Naive thymus-derived CD4-positive, alpha-beta T cell (primary cell): ENCODE results near the gene CLEC10A. TPM values are rescaled to one million over a fixed set of nuclear protein-coding genes. Genes with fewer than 3 reads are reported as not detected.
"Not testable (repeated sequence)": the region's sequence is repeated elsewhere in the genome, so short reads cannot be mapped to it uniquely, and the experiment has no call there.

Experiments used
- ATAC-seq: fragments of 150-1000 bp; cut with Tn5 transposase; 2 replicates; pipeline ENCODE4 v1.10.0; 2021; ENCODE audit warnings: mild to moderate bottlenecking, moderate library complexity
- CTCF ChIA-PET: fragments of 350-600 bp; sonication (Branson Sonifier 250); formaldehyde crosslinking; loops from one replicate; lab custom pipeline; 2021; ENCODE audit warnings: antibody characterized with exemption; lab: Charles Lee
- POLR2A ChIA-PET: fragments of 350-600 bp; sonication (Branson Sonifier 250); formaldehyde crosslinking; loops from one replicate; lab custom pipeline; 2021; ENCODE audit warnings: antibody characterized with exemption, inconsistent platforms; lab: Charles Lee
- DNase-seq, 9 donors: peaks; one replicate each; pipeline versions ENCODE4 v3.0.0 to v3.0.0-alpha.2; 2020 to 2022; ENCODE audit warnings: mixed read lengths in 1 of 9
- H3K27ac ChIP-seq: one replicate; pipeline ENCODE4 v1.7.0; 2013; ENCODE audit warnings: mild to moderate bottlenecking, low read depth, low read length, moderate library complexity
- H3K27me3 ChIP-seq, 2 donors: one replicate each; pipeline ENCODE4 v1.7.0; 2013; ENCODE audit warnings: low read length in 2 of 2, mild to moderate bottlenecking in 2 of 2, moderate library complexity in 2 of 2; ENCODE audit not compliant: control insufficient read depth in 2 of 2, insufficient read depth in 2 of 2
- H3K36me3 ChIP-seq, 3 experiments: 1 replicate in 2 of 3; 2 replicates in 1 of 3; pipeline ENCODE4 v1.7.0; 2013; ENCODE audit warnings: low read length in 3 of 3, mild to moderate bottlenecking in 3 of 3, moderate library complexity in 1 of 3; ENCODE audit not compliant: insufficient read depth in 3 of 3, control insufficient read depth in 2 of 3
- H3K4me1 ChIP-seq, 2 donors: one replicate each; pipeline ENCODE4 v1.7.0; 2013; ENCODE audit warnings: low read length in 2 of 2, mild to moderate bottlenecking in 2 of 2, moderate library complexity in 1 of 2; ENCODE audit not compliant: control insufficient read depth in 2 of 2, insufficient read depth in 2 of 2
- H3K4me3 ChIP-seq: 2 replicates; pipeline ENCODE4 v1.7.0; 2013; ENCODE audit warnings: mild to moderate bottlenecking, low read length
- H3K9me3 ChIP-seq, 3 experiments: 1 replicate in 2 of 3; 2 replicates in 1 of 3; pipeline ENCODE4 v1.7.0; 2013; ENCODE audit warnings: low read length in 3 of 3; ENCODE audit not compliant: control insufficient read depth in 2 of 3
- H3K27ac Mint-ChIP-seq, 9 donors: one replicate each; pipeline ENCODE4 v1.8.0; 2020 to 2022; ENCODE audit warnings: mixed read lengths in 9 of 9, mild to moderate bottlenecking in 8 of 9, moderate library complexity in 5 of 9, inconsistent platforms in 2 of 9
- H3K27me3 Mint-ChIP-seq, 5 donors: one replicate each; pipeline ENCODE4 v1.8.0; 2021 to 2022; ENCODE audit warnings: mixed read lengths in 5 of 5, mild to moderate bottlenecking in 1 of 5
- H3K36me3 Mint-ChIP-seq, 5 donors: one replicate each; pipeline ENCODE4 v1.8.0; 2020 to 2022; ENCODE audit warnings: mixed read lengths in 5 of 5, mild to moderate bottlenecking in 3 of 5, inconsistent platforms in 1 of 5
- H3K4me1 Mint-ChIP-seq, 7 donors: one replicate each; pipeline ENCODE4 v1.8.0; 2020 to 2022; ENCODE audit warnings: mixed read lengths in 7 of 7, mild to moderate bottlenecking in 3 of 7, inconsistent platforms in 1 of 7
- H3K4me3 Mint-ChIP-seq, 10 donors: one replicate each; pipeline ENCODE4 v1.8.0; 2020 to 2022; ENCODE audit warnings: mild to moderate bottlenecking in 10 of 10, mixed read lengths in 10 of 10, moderate library complexity in 6 of 10, inconsistent platforms in 2 of 10
- H3K9me3 Mint-ChIP-seq, 11 donors: one replicate each; pipeline ENCODE4 v1.8.0; 2020 to 2022; ENCODE audit warnings: mixed read lengths in 11 of 11, mild to moderate bottlenecking in 4 of 11, inconsistent platforms in 1 of 11, moderate library complexity in 1 of 11
- intact Hi-C, 2 donors: fragments of 100-400 bp; cut with micrococcal nuclease; formaldehyde crosslinking; loops; one replicate each; pipeline ENCODE4 v1.15.1; 2023
- polyA plus RNA-seq, 2 donors: library from polyadenylated mRNA; unstranded; fragments of 300-500 nt; fragmentation: Illumina TruSeq; gene quantifications; one replicate each; pipeline ENCODE4 v1.2.3, GENCODE V29; 2021
- total RNA-seq, 6 experiments: library from RNA in 5 of 6; stranded (reverse) in 5 of 6; gene quantifications; 1 replicate in 5 of 6; 2 replicates in 1 of 6; pipeline ENCODE4 v1.2.3 and lab custom pipeline; 2021 to 2026

CLEC10A gene
- total RNA-seq (10 to 100 TPM in 1 of 5 experiments, 1 to 10 TPM in 3, not detected in 1; 1.4 to 10.6 (median 4.9) TPM), polyA plus RNA-seq (not detected), total RNA-seq (lab: John Stamatoyannopoulos, UW) (not detected)

- no peak within 1 kb of the TSS for H3K4me3 Mint-ChIP-seq
- Histone ChIP-seq H3K27ac (no peak within 1 kb of the TSS), H3K27me3 (no peaks in the 10 kb centered on the region), H3K4me3 (no peak within 1 kb of the TSS), H3K9me3 (no peaks in the 10 kb centered on the region), H3K36me3 (no peaks in the 10 kb centered on the region), H3K4me1 (peaks cover 5 to 10% of the 10 kb centered on the region in 2 donors)
- no peaks in the 10 kb centered on the region for H3K36me3 Mint-ChIP-seq
- ChIA-PET CTCF (no interaction called here), POLR2A (no interaction called here)
- peaks cover 10 to 36% (median 30%) of the 10 kb centered on the region in 7 donors for H3K4me1 Mint-ChIP-seq
- H3K27ac Mint-ChIP-seq: no peak within 1 kb of the TSS
- ATAC-seq (peak; percentile 38), DNase-seq (no peak)
- intact Hi-C loops: no loop called here
- peaks cover 0 to 2% (median 0%) of the 10 kb centered on the region in 11 donors for H3K9me3 Mint-ChIP-seq
- peaks cover 0 to 26% (median 6%) of the 10 kb centered on the region in 5 donors for H3K27me3 Mint-ChIP-seq
Observed at GRCh38 chr17:7079581-7080455, at the start of gene CLEC10A. TSS of gene CLEC10A (minus strand) at chr17:7080251. CDS start at chr17:7078812, 1,439 bp downstream.

- Mint-ChIP-seq H3K4me1 (peaks cover 18 to 28% (median 24%) of the 10 kb centered on the region in 7 donors), H3K27ac (peak overlapping the region in 3 of 9 donors; percentile 27 to 35 (median 31)), H3K9me3 (peaks cover 0 to 2% (median 0%) of the 10 kb centered on the region in 11 donors), H3K4me3 (peak overlapping the region in 1 of 10 donors; percentile 58), H3K27me3 (peaks cover 0 to 5% (median 0%) of the 10 kb centered on the region in 5 donors), H3K36me3 (no peaks in the 10 kb centered on the region)
- ChIA-PET POLR2A (no interaction called here), CTCF (no interaction called here)
- H3K4me3 ChIP-seq: no peak overlapping the region
- ATAC-seq (no peak), DNase-seq (no peak)
- no peaks in the 10 kb centered on the region for H3K27me3 ChIP-seq
- H3K4me1 ChIP-seq: peaks cover 6 to 17% of the 10 kb centered on the region in 2 donors
- H3K36me3 ChIP-seq: no peaks in the 10 kb centered on the region
- intact Hi-C loops: no loop called here
- no peaks in the 10 kb centered on the region for H3K9me3 ChIP-seq
- H3K27ac ChIP-seq: no peak overlapping the region
Observed at GRCh38 chr17:7129311-7129710, 49.3 kb upstream of the CLEC10A start.

DNA sequence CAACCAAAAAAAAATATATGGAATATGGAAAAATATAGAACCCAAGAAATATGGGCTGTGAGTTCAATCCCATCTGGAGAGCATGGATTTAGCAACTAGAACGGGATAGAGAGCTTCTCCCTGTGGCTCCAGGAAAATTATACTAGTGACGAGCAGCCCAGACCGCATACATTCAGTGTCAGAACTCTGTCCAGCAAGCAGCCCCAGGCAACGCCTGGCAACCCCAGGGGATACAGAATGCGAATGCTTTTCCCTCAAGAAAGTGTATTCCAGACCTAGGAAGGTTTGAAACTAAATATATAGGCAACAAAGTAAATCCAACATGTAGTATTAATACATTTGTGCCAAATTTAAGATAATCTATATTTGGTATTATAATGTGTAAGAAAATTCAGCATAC, 48.1 kb upstream of the CLEC10A start:
- Histone ChIP-seq H3K9me3 (no peaks in the 10 kb centered on the region), H3K27me3 (no peaks in the 10 kb centered on the region), H3K27ac (no peak overlapping the region), H3K36me3 (no peaks in the 10 kb centered on the region), H3K4me3 (no peak overlapping the region), H3K4me1 (peaks cover 6 to 9% of the 10 kb centered on the region in 2 donors)
- CTCF ChIA-PET: interaction anchor here (0.8 kb wide), 1 partner anchor 12 kb away, joined by 3 read pairs; no protein-coding TSS in a partner anchor
- Mint-ChIP-seq H3K36me3 (no peaks in the 10 kb centered on the region), H3K27ac (no peak overlapping the region), H3K9me3 (peaks cover 0 to 2% (median 0%) of the 10 kb centered on the region in 11 donors), H3K4me1 (peaks cover 12 to 22% (median 19%) of the 10 kb centered on the region in 7 donors), H3K27me3 (peaks cover 0 to 10% (median 4%) of the 10 kb centered on the region in 5 donors), H3K4me3 (no peak overlapping the region)
- DNase-seq (no peak), ATAC-seq (no peak)
- POLR2A ChIA-PET: no interaction called here
- intact Hi-C loops: no loop called here

- H3K9me3 Mint-ChIP-seq, DNase-seq, H3K27ac ChIP-seq, CTCF ChIA-PET, H3K27ac Mint-ChIP-seq, ATAC-seq, H3K27me3 ChIP-seq, POLR2A ChIA-PET, H3K4me3 Mint-ChIP-seq, intact Hi-C loops, H3K9me3 ChIP-seq, H3K4me3 ChIP-seq, H3K36me3 ChIP-seq, H3K36me3 Mint-ChIP-seq, H3K4me1 ChIP-seq, H3K27me3 Mint-ChIP-seq: not testable (repeated sequence)
- peaks cover 8 to 16% (median 14%) of the 10 kb centered on the region in 7 donors for H3K4me1 Mint-ChIP-seq
Observed at GRCh38 chr17:7127501-7127900, 47.5 kb upstream of the CLEC10A start.

DNA sequence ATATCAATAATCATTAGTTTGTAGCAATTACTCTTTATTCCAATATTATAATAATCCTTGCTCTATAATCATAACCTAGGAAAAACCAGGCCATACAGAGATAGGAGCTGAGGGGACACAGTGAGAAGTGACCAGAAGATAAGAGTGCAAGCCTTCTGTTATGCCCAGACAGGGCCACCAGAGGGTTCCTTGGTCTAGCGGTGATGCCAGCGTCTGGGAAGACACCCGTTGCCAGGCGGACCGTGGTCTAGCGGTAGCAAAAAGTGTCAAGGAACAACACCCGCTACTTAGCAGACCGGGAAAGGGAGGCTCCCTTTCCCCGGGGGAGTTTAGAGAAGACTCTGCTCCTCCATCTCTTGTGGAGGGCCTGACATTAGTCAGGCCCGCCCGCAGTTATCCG, 46.3 kb upstream of the CLEC10A start:
- ATAC-seq, H3K36me3 ChIP-seq, intact Hi-C loops, H3K9me3 Mint-ChIP-seq, H3K9me3 ChIP-seq, H3K4me1 ChIP-seq, DNase-seq, H3K27ac Mint-ChIP-seq, CTCF ChIA-PET, H3K27ac ChIP-seq, POLR2A ChIA-PET, H3K36me3 Mint-ChIP-seq, H3K27me3 ChIP-seq, H3K4me3 Mint-ChIP-seq, H3K4me3 ChIP-seq, H3K4me1 Mint-ChIP-seq: not testable (repeated sequence)
- H3K27me3 Mint-ChIP-seq: peaks cover under 1 to 10% (median 5%) of the 10 kb centered on the region in 5 donors

DNA sequence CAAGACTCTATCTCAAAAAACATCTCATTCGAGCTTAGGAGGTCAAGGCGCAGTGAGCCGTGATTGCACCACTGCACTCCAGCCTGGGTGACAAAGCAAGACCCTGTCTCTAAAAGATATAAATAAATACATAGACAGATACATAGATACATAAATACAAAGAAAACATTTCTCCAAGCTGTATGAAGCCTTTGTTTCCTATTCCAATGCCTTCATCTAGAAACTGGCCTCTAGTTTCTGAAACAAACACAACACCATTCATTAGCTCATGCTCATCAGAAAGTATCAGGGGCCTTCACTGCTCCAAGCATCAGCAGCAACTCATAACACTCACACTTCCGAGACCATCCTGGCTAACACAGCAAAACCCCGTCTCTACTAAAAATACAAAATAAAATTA, 44.9 kb upstream of the CLEC10A start:
- Mint-ChIP-seq H3K9me3 (peaks cover 0 to 2% (median 0%) of the 10 kb centered on the region in 11 donors), H3K27ac (no peak overlapping the region), H3K27me3 (peaks cover 7 to 24% (median 9%) of the 10 kb centered on the region in 5 donors), H3K36me3 (no peaks in the 10 kb centered on the region), H3K4me1 (peaks cover 0 to 7% (median 0%) of the 10 kb centered on the region in 7 donors), H3K4me3 (no peak overlapping the region)
- Histone ChIP-seq H3K27ac (no peak overlapping the region), H3K27me3 (no peaks in the 10 kb centered on the region), H3K36me3 (no peaks in the 10 kb centered on the region), H3K9me3 (no peaks in the 10 kb centered on the region), H3K4me1 (no peaks in the 10 kb centered on the region), H3K4me3 (no peak overlapping the region)
- ChIA-PET POLR2A (interaction anchor here (0.7 kb wide), 1 partner anchor 65 kb away, joined by 3 read pairs; no protein-coding TSS in a partner anchor), CTCF (interaction anchor here (1.0 to 1.4 kb wide), 3 partner anchors 8 to 53 kb away, joined by 3 read pairs; no protein-coding TSS in a partner anchor)
- DNase-seq: no peak
- ATAC-seq: no peak
- intact Hi-C loops: no loop called here
